Frontal cortex (tissue), 4 donors: Measurements from ENCODE around the gene ZMYND8. TPM values are rescaled to one million over a fixed set of nuclear protein-coding genes. Genes with fewer than 3 reads are reported as not detected.

Source experiments
- DNase-seq, 2 donors: peaks; one replicate each; pipeline ENCODE4 v3.0.0; 2012; ENCODE audit warnings: low spot score in 2 of 2
- FAIRE-seq: peaks from 2 replicates; lab custom pipeline; 2012; peaks lifted over from hg19 to GRCh38; lab: Jason Lieb, UNC
- total RNA-seq: library from RNA; depleted of rRNA; stranded (reverse); fragments of >200 nt; gene quantifications from one replicate; pipeline ENCODE4 v1.2.3, GENCODE V29; 2014
- donor health status: control.
- donor health status: control.
- donor health status: control.

ZMYND8 gene
- total RNA-seq, 1 donor from 2014 or later = 36.7 TPM

DNA sequence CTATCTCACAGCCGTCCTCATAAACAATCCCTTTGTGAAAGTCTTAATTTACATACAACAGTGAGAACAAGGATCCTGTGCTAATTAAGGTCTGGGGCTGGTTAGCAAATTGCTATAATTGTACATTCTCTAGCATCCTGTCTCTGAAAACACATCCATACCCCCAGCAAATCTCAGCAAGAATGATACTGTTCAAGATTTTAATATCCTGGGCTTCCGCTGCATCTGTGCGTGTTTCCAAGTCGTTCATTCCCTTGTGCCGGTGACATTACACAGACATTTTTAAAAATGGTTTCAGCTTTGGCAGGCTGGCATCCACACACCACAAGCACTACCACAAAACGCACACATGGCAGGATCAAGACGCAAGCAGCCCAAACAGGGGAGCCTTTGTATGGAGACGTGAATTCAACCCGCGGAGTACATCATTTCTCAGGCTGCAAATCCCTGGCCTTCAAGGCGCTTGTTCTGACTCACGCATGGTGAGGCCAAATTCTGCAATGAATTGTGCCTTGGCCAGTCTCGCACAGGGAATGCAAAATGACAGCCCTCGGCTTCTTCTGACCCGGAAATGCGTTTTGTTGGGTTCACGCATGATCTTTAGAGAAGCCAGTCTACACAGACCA is 20.3 kb downstream of the ZMYND8 start:
- FAIRE-seq (no peak), DNase-seq (no peak)

- no peak for DNase-seq
- no peak for FAIRE-seq
These were observed 21.0 kb downstream of the ZMYND8 start for GRCh38 chr20:47335251-47336128.

DNA sequence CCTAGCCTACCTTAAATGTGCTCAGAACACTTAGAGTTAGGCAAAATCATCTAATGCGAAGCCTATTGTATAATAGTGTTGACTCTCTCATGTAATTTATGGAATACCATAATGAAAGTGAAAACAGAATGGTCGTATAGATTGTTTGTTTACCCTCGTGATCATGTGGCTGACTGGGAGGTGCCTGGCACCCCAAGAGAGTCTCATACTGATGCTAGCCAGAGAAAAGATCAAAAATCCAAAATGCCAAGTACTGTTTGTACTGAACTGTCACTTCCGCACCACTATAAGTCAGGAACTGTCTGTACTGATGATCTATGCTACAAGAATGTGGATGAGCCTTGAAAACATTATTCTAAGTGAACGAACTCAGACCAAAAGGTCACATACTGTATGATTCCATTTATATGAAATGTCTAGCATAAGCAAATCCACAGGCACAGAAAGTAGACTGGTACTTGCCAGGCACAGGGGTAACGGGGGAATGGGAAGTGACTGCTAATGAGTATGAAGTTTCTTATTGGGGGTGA is 22.4 kb downstream of the ZMYND8 start:
- FAIRE-seq (no peak), DNase-seq (no peak)

DNA sequence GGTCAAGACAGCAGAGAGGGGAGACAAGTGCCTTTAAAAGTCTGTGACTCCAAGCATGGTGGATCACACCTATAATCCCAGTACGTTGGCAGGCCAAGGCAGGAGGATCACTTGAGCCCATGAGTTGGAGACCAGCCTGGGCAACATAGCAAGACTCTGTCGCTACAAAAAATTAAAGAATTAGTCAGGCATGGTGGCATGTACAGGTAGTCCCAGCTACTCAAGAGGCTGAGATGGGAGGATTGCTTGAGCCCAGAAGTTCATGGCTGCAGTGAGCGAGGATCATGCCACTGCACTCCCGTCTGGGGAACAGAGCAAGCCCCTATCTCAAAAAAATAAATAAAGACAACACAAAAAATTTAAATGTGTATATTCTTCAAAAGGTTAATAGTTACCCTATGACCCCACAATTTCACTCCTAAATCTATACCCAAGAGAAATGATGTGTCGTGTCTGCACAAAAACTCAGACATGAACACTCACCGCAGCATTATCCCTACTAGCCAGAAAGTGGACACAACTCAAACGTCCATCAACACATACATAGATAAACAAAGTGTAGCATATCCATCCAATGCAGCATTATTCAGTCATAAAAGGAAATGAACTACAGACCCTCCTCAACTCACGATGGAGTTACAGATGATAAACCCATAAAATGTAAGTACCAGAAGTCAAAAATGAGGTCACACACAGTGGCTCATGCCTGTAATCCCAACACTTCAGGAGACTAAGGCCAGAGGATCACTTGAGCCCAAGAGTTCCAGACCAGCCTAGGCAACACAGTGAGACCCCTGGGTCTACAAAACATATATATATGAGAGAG is 23.9 kb downstream of the ZMYND8 start:
- FAIRE-seq (no peak), DNase-seq (no peak)

DNA sequence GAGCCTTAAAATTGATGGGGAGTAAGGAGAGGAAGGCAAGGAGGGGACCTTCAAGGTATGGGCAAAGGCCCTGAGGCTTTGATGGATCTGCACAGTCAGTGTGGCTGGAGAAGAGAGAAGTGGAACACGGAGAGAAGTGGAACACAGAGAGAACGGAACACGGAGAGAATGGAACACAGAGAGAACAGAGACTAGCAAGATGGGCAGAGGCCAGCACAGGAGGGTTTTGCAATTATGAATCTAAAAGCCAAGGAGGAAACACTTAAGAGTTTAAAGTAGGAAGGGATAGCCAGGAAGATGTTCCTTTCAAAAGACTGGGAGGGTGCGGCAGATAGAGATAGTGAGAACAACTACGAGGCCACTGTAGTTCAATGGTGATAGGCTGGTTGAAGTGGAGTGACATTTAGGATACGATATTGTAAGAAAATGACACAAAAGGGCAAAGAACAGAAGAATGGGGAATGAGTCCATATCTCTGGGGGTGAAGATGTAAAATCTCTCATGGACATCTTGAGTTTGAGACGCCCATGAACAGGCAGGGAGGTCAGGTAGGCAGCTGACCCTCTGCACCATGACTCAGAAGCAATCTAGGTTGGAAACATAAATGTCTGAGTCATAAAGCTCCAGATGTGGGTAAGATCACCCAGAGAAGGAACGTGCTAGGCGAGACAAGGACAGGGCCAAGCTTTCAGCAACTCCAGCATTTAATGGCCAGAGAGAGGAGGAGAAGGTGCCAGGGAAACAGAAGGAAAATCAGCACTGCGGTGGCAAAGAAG is 25.4 kb downstream of the ZMYND8 start:
- no peak for DNase-seq
- FAIRE-seq = no peak

- DNase-seq = no peak
- FAIRE-seq = no peak
These were observed 26.4 kb downstream of the ZMYND8 start for GRCh38 chr20:47330071-47330470.

DNA sequence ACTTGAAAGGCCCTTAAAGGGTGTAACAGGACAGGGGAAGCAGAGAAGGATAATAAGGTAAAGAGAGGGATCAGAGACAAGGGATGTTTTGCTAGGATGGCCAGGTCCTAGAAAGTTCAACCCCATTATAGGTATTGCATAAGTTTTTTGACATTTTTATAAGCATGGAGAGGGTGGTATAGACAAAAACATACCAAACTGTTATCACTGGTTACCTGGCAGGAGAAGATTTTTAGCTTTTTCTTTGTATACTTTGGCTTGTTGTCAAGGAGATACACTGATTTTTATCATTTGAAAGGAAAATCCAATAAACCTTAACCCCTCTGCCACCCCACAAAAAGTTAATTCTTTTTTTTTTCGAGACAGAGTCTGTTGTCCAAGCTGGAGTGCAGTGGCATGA is 28.4 kb downstream of the ZMYND8 start:
- FAIRE-seq = no peak

GRCh38 chr20:47327711-47328110 is 28.8 kb downstream of the ZMYND8 start:
- no peak for DNase-seq
- FAIRE-seq = no peak

More for the DNA sequence above, 28.4 kb downstream of the ZMYND8 start:
- no peak for DNase-seq

DNA sequence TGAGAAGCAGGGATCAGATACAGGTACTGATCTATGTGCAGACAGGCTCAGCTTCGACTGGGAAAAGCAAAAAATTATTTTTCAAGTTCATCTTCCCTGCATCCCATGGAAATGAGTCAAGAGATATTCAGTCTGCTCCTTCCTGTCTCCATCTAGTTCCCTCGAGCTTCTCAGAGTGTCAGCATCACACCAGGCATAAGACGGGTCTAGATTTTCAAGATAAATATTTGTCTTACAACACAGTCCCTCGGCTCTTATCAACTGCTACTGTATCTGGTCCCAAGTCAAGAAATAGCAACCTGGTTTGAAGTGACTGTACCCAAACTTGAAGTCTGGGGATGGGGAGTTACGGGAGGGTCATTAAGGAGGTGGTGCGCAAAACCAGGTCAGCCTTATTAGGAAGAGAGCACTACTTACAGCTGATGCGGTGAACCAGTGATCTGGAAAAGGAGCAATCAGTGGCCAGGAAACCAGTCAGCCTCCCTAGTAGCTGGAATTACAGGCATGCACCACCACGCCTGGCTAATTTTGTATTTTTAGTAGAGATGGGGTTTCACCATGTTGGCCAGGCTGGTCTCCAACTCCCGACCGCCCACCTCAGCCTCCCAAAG is 29.7 kb downstream of the ZMYND8 start:
- FAIRE-seq = no peak
- no peak for DNase-seq

DNA sequence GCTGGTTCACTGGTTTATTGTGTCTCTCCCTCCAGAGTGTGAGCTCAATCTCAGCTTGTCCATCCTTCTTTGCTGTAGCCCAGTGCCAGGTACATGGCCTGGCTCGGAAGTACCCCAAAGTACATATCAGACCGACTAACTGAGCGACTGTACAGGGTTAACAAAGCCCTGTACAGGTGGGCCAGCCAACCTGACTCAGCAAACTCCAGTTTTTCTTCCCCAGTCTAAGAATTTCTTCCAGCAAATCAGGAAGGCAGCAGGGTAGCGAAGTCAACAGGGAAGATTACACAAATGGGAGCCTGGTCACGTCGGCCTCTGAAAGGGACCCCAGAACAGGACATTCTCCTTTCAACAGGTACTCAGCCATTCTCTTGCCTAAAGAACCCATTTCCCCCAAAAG is 31.3 kb downstream of the ZMYND8 start:
- FAIRE-seq (no peak), DNase-seq (no peak)

DNA sequence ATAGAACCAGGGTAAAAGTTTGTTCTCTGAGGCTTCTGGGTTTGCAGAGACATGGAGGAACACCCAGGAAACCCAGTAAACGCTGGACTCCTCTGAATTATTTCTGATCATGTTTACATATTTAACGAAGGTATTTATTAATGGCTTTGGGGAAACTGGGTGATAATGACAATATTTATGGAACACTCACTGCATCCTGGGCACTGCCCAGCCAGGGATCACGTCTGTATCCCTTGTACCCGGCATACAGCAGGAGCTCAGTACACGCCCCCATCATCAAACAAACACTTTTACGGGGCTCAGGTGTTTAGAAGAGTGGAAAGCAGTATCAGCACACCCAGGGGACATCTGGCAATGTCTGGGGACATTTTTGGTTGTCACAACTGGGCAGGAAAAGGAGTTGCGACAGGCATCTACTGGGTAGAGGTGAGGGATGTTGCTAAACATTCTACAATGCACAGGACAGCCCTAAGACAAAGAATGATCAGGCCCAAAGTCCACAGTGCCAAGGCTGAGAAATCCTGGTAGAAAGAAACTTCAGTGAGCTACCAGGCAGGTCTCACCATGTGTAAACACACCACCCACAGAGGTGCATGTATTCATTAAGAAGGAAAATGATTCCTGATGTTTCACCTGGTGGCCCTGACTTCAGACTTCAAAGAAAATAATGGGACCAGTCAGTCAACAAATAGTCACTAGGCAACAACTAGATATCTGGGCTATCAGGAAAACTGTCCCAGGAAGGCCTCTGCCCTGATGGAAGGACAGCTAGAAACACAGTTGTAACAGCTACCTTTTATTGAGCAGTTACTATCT is 35.3 kb downstream of the ZMYND8 start:
- DNase-seq (no peak), FAIRE-seq (no peak)

DNA sequence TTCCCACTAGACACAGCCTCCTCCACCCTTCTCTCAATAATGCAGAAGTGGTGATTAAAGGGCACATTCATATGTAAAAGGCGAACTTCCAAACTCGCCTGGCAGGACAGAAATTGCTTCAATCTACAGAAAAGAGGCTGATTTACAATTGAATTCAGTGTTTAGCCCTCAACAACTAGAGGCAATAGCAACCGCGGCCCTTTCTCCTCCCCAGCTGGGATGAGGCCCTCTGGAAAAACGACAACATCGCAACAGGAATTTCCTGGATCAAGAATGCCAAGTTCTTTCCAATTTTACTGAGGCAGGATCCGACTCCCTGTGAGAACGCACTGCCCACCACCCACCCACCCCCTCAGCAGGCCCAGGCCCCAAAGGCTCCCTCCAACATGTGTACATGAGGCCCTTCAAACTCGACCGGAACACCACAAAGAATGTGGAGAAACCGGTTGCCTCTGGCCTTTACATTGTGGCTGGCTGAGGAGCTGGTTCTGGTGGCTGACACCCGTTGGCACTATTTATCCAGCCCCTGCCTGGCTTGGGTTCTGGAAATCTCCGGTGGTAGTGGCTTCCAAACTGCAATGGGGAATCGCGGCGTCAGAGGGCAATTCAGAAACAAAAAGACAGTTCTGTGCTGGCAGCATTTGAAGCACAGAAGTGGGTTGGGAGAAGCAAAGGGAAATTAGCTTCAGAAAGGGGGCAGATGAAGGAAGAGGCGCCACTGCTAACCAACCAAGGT is 36.8 kb downstream of the ZMYND8 start:
- FAIRE-seq = no peak
- DNase-seq = no peak

- DNase-seq = no peak
- FAIRE-seq = no peak
These were observed 37.6 kb downstream of the ZMYND8 start for GRCh38 chr20:47318586-47319516.

GRCh38 chr20:47318027-47318585 is 38.4 kb downstream of the ZMYND8 start:
- DNase-seq = no peak
- FAIRE-seq = no peak

DNA sequence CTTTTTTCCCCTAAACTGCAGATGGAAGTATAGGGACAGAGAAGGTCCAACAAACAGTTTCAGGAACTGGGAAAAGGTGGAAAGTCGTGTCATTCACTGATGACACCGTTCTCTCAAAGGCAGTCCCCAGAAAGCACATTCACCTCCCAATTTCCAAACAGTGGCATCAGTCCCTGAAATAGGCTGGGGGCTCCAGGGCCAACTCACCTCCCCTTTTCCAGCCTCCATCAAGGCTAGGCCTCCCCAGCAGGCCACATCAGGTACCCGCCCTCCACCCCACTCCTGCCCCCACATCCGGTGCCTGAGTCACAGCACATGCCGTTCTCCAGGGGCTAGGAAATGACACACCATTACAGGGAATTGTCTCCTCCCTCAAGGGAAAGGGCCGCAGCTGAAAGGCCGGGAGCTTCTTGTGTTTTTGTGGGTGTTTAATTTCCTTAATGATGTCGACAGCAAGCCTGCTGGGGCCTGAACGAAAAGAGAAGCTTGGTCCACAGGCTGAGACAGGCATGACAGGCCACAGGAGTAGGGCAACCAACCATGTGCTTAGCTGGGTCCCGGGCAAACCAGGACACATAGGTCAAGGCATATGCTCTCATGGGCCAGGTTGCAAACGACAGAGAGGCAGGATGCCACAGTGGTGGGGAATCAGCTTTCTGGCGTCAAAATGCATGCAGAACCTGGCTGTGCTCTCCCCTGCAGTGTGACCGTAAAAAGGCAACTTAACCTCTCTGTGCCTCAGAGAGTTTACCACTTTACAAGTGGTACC is 39.2 kb downstream of the ZMYND8 start:
- DNase-seq = peak in 1 of 2 donors; percentile 64

GRCh38 chr20:47316776-47317126 is 39.7 kb downstream of the ZMYND8 start:
- no peak for DNase-seq
- FAIRE-seq = no peak

More for the DNA sequence above, 39.2 kb downstream of the ZMYND8 start:
- no peak for FAIRE-seq
